Measurements from ENCODE around the gene BTBD18.

GRCh38 chr11:57703341-57703740, 48.3 kb downstream of the BTBD18 start:
- no peak for TF ChIP-seq CTCF (IDR thresholded peaks at IDR 0.05)
- TF ChIP-seq POLR2A (IDR thresholded peaks at IDR 0.05), result peak in 1 of 2 donors; percentile 33
